ENCODE data around the gene FBXO48. TPM values are rescaled to one million over a fixed set of nuclear protein-coding genes. Genes with fewer than 3 reads are reported as not detected.

Gene FBXO48
- total RNA-seq, 6 experiments from 2014 or later: 0.82 to 1.5 (median 1.2) TPM

GRCh38 chr2:68434981-68435380 is 32.1 kb downstream of the FBXO48 start:
- intact Hi-C loops (cut with DNase I): loop anchor here in 1 of 2 donors (10.0 kb wide), 1 partner anchor 70 kb away; the partner anchor contains the start of gene PLEK
- ATAC-seq: no peak

DNA sequence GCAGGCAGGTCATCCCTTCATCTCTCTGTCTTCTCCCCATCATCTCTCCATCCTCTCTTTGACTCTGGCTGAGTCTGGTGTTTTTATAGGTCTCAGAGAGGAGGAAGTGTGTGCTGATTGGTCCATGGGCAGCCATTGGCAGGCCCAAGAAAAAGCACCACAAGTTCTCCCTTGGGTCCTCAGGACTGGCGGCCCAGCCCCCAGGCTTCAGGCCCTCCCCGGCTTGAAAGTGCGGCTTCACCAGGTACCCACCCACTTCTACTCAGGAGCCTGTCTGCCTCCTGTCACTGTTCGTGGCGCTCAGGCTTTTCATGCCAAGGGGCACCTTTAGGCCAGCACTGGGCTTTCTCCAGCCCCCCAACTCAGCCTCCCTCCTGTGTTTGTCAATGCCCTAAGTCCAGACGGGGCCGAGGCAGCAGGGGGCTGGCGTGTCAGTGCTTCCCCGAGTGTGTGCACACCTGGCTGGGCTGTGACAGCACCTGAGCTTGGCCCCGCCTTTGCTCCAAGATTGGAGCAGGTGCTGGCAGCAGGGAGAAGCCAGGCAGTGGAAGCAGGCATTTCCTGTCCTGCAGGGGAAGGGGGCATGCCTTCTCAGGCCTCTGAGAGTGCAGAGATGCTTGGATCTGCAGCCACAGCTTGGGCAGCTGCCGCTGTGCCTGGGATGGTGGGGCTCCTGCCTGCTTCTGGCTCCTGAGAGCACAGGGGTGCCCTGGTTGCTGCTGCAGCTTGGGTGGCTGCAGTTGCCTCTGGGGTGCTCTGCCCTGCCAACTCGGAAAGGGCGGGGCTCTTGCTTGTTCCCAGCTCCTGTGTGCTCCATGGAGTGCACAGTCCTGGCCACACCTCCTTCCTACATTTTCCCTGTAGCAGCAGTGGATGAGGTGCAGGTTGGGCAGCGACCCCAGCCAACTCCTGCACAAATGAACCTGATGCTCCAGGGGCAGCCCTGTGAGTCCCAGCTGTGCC is 34.1 kb downstream of the FBXO48 start:
- TF ChIP-seq CTCF (IDR thresholded peaks at IDR 0.05) (no peak), POLR2A (IDR thresholded peaks at IDR 0.05) (no peak)
- intact Hi-C loops (cut with DNase I): loop anchor here in 1 of 2 donors (10.0 kb wide), 1 partner anchor 68 kb away; the partner anchor contains the start of gene PLEK
- WGBS (ENCODE audit: insufficient coverage, low coverage, low lambda C conversion rate, missing lambda C conversion rate): 50% methylated on average over 4 of the region's 14 CpGs
- Histone ChIP-seq H3K9me3 (no peaks in the 10 kb centered on the region), H3K36me3 (no peaks in the 10 kb centered on the region), H3K27me3 (no peaks in the 10 kb centered on the region), H3K27ac (no peak overlapping the region), H3K4me3 (no peak overlapping the region), H3K4me1 (peaks cover 3 to 45% (median 13%) of the 10 kb centered on the region in 4 donors)
- ATAC-seq (no peak), DNase-seq (no peak)

More at GRCh38 chr2:68434981-68435380, 32.1 kb downstream of the FBXO48 start:
- H3K36me3 ChIP-seq: no peaks in the 10 kb centered on the region
- H3K27ac ChIP-seq: no peak overlapping the region
- no peaks in the 10 kb centered on the region for H3K27me3 ChIP-seq
- TF ChIP-seq POLR2A (IDR thresholded peaks at IDR 0.05) (no peak), CTCF (IDR thresholded peaks at IDR 0.05) (no peak)
- no peaks in the 10 kb centered on the region for H3K9me3 ChIP-seq
- peaks cover 0 to 29% (median 8%) of the 10 kb centered on the region in 4 donors for H3K4me1 ChIP-seq
- H3K4me3 ChIP-seq: no peak overlapping the region
- DNase-seq: no peak

GRCh38 chr2:68431316-68431972 is 35.6 kb downstream of the FBXO48 start:
- no peak overlapping the region for H3K4me3 ChIP-seq
- no peak for TF ChIP-seq CTCF (IDR thresholded peaks at IDR 0.05)
- H3K4me1 ChIP-seq: peaks cover 5 to 60% (median 21%) of the 10 kb centered on the region in 4 donors
- no peaks in the 10 kb centered on the region for H3K36me3 ChIP-seq
- intact Hi-C loops (cut with DNase I): loop anchor here in 1 of 2 donors (10.0 kb wide), 1 partner anchor 67 kb away; the partner anchor contains the start of gene PLEK
- H3K9me3 ChIP-seq: no peaks in the 10 kb centered on the region
- peak in 1 of 3 donors; percentile 66 for DNase-seq
- no peaks in the 10 kb centered on the region for H3K27me3 ChIP-seq
- 30% methylated on average over 4 of the region's 8 CpGs for WGBS (ENCODE audit: insufficient coverage, low coverage, low lambda C conversion rate, missing lambda C conversion rate)
- ATAC-seq: peak; percentile 63 to 77 (median 70)
- peak overlapping the region in 1 of 3 donors; percentile 62 for H3K27ac ChIP-seq

DNA sequence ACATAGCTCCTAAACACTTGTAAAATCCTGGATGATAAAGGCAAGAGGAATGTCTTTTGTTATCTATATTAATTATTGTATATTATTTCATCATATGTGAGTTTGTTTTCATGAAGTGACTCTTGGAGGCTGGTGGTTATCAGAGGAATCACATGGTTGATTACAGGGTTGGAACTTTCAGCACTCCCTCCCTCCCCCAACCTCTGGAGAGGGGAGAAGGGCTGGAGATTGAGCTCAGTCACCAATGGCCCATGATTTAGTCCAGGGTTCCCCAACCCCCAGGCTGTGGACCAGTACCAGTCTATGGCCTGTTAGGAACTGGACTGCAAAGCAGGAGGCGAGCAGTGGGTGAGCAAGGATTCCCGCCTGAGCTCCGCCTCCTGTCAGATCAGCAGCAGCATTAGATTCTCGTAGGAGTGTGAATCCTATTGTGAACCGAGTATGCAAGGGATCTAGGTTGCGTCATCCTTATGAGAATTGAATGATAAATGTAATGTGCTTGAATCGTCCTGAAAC is 37.7 kb downstream of the FBXO48 start:
- Histone ChIP-seq H3K36me3 (no peaks in the 10 kb centered on the region), H3K4me1 (peaks cover 5 to 56% (median 22%) of the 10 kb centered on the region in 4 donors), H3K4me3 (no peak overlapping the region), H3K27me3 (no peaks in the 10 kb centered on the region), H3K27ac (no peak overlapping the region), H3K9me3 (no peaks in the 10 kb centered on the region)
- ATAC-seq (no peak), DNase-seq (no peak)
- intact Hi-C loops (cut with DNase I): no loop called here
- TF ChIP-seq POLR2A (IDR thresholded peaks at IDR 0.05) (no peak), CTCF (IDR thresholded peaks at IDR 0.05) (no peak)
- 66% methylated on average over 6 of the region's 7 CpGs for WGBS (ENCODE audit: insufficient coverage, low coverage, low lambda C conversion rate, missing lambda C conversion rate)

All from right lobe of liver (tissue), 6 donors.